NT2/D1 (cell line): ENCODE data around the gene ZFP36L1.

Source experiments
- YY1 ChIP-seq: IDR thresholded peaks from 2 replicates; pipeline ENCODE4 v1.6.1; 2011; ENCODE audit not compliant: insufficient read length, insufficient read depth
- ZNF274 ChIP-seq: IDR thresholded peaks from 2 replicates; pipeline ENCODE4 v1.6.1; 2011; ENCODE audit warnings: mild to moderate bottlenecking, low read depth, low read length

DNA sequence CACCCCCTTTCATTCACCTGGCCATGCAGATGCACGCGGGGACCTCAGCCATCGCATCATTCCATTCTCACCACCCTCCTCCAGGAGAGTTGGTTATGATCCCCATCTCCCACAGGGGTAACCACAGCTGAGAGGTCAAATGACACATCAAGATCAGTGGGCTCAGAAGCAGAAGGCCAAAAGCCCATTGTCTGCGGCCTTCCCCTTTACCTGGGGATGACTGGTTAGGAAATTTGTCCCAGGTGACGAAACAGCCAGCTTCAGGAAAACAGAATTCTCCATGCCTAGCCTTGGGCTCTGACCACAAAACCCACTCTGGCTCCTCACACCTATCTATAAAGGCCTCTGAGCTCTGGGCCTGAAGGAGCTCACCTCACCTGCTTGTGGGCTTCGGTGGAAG is 36.1 kb downstream of the ZFP36L1 start:
- TF ChIP-seq ZNF274 (no peak), YY1 (no peak)
